HepG2 (cell line): Measurements from ENCODE around the gene NOSTRIN. TPM values are rescaled to one million over a fixed set of nuclear protein-coding genes. Genes with fewer than 3 reads are reported as not detected.
A peak's percentile ranks its signal among the peaks of the same experiment; 100 is the strongest.

Experiments
- ATAC-seq: fragments of 200-7000 bp; cut with Tn5 transposase; 3 replicates; pipeline ENCODE4 v1.9.1; 2020; ENCODE audit warnings: mild to moderate bottlenecking, moderate library complexity
- BruUV-seq: library from RNA; stranded (reverse); fragments of 400-500 nt; replicated peaks from 2 replicates; lab custom pipeline; 2021; lab: Mats Ljungman, UMichigan
- CTCF ChIA-PET: fragments of 300-600 bp; formaldehyde crosslinking; extraction: SDS; loops from one replicate; lab custom pipeline; 2021; ENCODE audit warnings: low total read pairs, inconsistent platforms, low intra/inter-chr PET ratio; lab: Yijun Ruan, JAX
- POLR2A ChIA-PET: fragments of 350-600 bp; sonication (Branson Sonifier 250); formaldehyde crosslinking; loops from one replicate; lab custom pipeline; 2020; ENCODE audit warnings: antibody characterized with exemption, inconsistent platforms; lab: Yijun Ruan, JAX
- DNase-seq: peaks from one replicate; pipeline ENCODE4 v3.0.0-alpha.2; 2015; ENCODE audit warnings: low spot score
- FAIRE-seq: peaks from 3 replicates; lab custom pipeline; 2011; peaks lifted over from hg19 to GRCh38; lab: Jason Lieb, UNC
- H2AFZ ChIP-seq: one replicate; pipeline ENCODE4 v1.6.1; 2011; ENCODE audit warnings: low read length, inconsistent platforms
- H3K27ac ChIP-seq: fragments of 300-600 bp; 3 replicates; pipeline ENCODE4 v1.8.0; 2011; ENCODE audit warnings: mixed run types, mild to moderate bottlenecking, mixed read lengths, low read length, inconsistent platforms; ENCODE audit not compliant: insufficient read depth; ENCODE audit errors: extremely low read length
- H3K27me3 ChIP-seq, 2 experiments: fragments of 200-600 bp in 1 of 2; 2 replicates in 1 of 2; 3 replicates in 1 of 2; pipeline versions ENCODE4 v1.6.0 to v1.8.0; 2011; ENCODE audit warnings: low read length in 2 of 2, mild to moderate bottlenecking in 2 of 2, moderate library complexity in 2 of 2, inconsistent platforms in 1 of 2; ENCODE audit not compliant: insufficient read depth in 2 of 2, control insufficient read depth in 1 of 2
- H3K36me3 ChIP-seq, 2 experiments: fragments of 200-600 bp in 1 of 2; replicated peaks in 1 of 2; 2 replicates in 1 of 2; 3 replicates in 1 of 2; pipeline versions ENCODE4 v1.5.1 to v1.8.0; 2011; ENCODE audit warnings: low read length in 2 of 2, inconsistent platforms in 1 of 2; ENCODE audit not compliant: insufficient read depth in 2 of 2, control insufficient read depth in 1 of 2
- H3K4me1 ChIP-seq: 2 replicates; pipeline ENCODE4 v1.5.1; 2012; ENCODE audit warnings: low read length, inconsistent platforms; ENCODE audit not compliant: insufficient read depth
- H3K4me2 ChIP-seq: 2 replicates; pipeline ENCODE4 v1.6.0; 2011; ENCODE audit warnings: low read depth, low read length, inconsistent platforms
- H3K4me3 ChIP-seq, 3 experiments: fragments of 200-600 bp in 1 of 3; sonication (generic), shearing (Covaris generic) in 1 of 3; replicated peaks in 1 of 3; 2 replicates each; pipeline ENCODE4 v1.5.1; 2011 to 2016; ENCODE audit warnings: low read length in 3 of 3, inconsistent platforms in 2 of 3, low read depth in 2 of 3, mild to moderate bottlenecking in 2 of 3, control low read depth in 1 of 3, mixed read lengths in 1 of 3; ENCODE audit not compliant: insufficient read depth in 1 of 3
- H3K79me2 ChIP-seq: one replicate; pipeline ENCODE4 v1.6.1; 2011; ENCODE audit warnings: low read length, inconsistent platforms; ENCODE audit not compliant: insufficient read depth
- H3K9ac ChIP-seq: 2 replicates; pipeline ENCODE4 v1.6.0; 2011; ENCODE audit warnings: mild to moderate bottlenecking, low read depth, low read length, inconsistent platforms; ENCODE audit not compliant: insufficient read depth
- H3K9me3 ChIP-seq: 2 replicates; pipeline ENCODE4 v1.5.1; 2012; ENCODE audit warnings: mild to moderate bottlenecking, low read length
- H4K20me1 ChIP-seq: 2 replicates; pipeline ENCODE4 v1.6.0; 2011; ENCODE audit warnings: inconsistent platforms, mild to moderate bottlenecking, low read length, moderate library complexity; ENCODE audit not compliant: insufficient read depth
- BHLHE40 ChIP-seq: IDR thresholded peaks from 2 replicates; pipeline ENCODE4 v1.6.1; 2011; ENCODE audit warnings: low read length, improper control_type of control experiment
- MLLT10 ChIP-seq: sonication (generic); formaldehyde crosslinking; IDR thresholded peaks from 2 replicates; pipeline ENCODE4 v1.4.0; 2020; ENCODE audit warnings: missing genetic modification reagents
- NPAS2 ChIP-seq: sonication (generic); formaldehyde crosslinking; IDR thresholded peaks from 2 replicates; pipeline ENCODE4 v1.8.0; 2022; ENCODE audit warnings: mild to moderate bottlenecking, missing genetic modification reagents, borderline replicate concordance
- RAD21 ChIP-seq: fragments of 450-650 bp; formaldehyde crosslinking; IDR thresholded peaks from 2 replicates; pipeline ENCODE4 v1.5.0; 2020; ENCODE audit warnings: mild to moderate bottlenecking
- ZNF263 ChIP-seq: sonication (generic); formaldehyde crosslinking; IDR thresholded peaks from 2 replicates; pipeline ENCODE4 v1.4.0; 2020; ENCODE audit warnings: missing genetic modification reagents
- ZNF264 ChIP-seq: sonication (generic); formaldehyde crosslinking; IDR thresholded peaks from 2 replicates; pipeline ENCODE4 v1.4.0; 2020; ENCODE audit warnings: missing genetic modification reagents
- ZNF468 ChIP-seq: sonication (generic); formaldehyde crosslinking; IDR thresholded peaks from 2 replicates; pipeline ENCODE4 v1.8.0; 2022; ENCODE audit warnings: mild to moderate bottlenecking, moderate library complexity, missing genetic modification reagents
- WGBS: methylation state at CpG from one replicate; pipeline ENCODE4 v1.1.6; 2017; ENCODE audit warnings: low lambda C conversion rate; 5-methylcytosine and 5-hydroxymethylcytosine counted together
- in situ Hi-C: cut with HindIII; loops from 2 replicates; pipeline ENCODE4 v1.10.0; 2017; ENCODE audit warnings: low pct_unique_long_range_greater_than_20kb; ENCODE audit not compliant: extremely low pct_ligation_motif_present
- intact Hi-C: fragments of 100-400 bp; cut with micrococcal nuclease; formaldehyde crosslinking; loops from one replicate; pipeline ENCODE4 v1.10.0; 2022; ENCODE audit not compliant: unreplicated experiment
- polyA plus RNA-seq, 8 experiments: library from polyadenylated mRNA; depleted of rRNA in 3 of 8; stranded (reverse) in 7 of 8; unstranded in 1 of 8; fragments of >200 nt; fragmentation: Illumina TruSeq in 4 of 8; extraction: Trizol in 4 of 8; gene quantifications; 2 replicates each; pipeline versions ENCODE4 v1.2.1 to v1.2.3, GENCODE V29; 2011 to 2016; ENCODE audit warnings: low read depth in 4 of 8, missing spikeins in 1 of 8, mixed read lengths in 1 of 8; ENCODE audit not compliant: insufficient read depth in 1 of 8
- total RNA-seq, 5 experiments: library from RNA; depleted of rRNA; stranded (reverse); fragments of >200 nt; fragmentation: Illumina TruSeq; extraction: Trizol; gene quantifications; 2 replicates each; pipeline ENCODE4 v1.2.3, GENCODE V29; 2016; ENCODE audit warnings: low read depth in 1 of 5
- TF ChIP-seq, protein P1 (sequence below): sonication (generic); formaldehyde crosslinking; IDR thresholded peaks from 2 replicates; pipeline ENCODE4 v1.5.0; 2020; ENCODE audit warnings: mild to moderate bottlenecking, missing genetic modification reagents
- TF ChIP-seq, protein P2 (sequence below): sonication (generic); formaldehyde crosslinking; conservative IDR thresholded peaks from 2 replicates; pipeline ENCODE4 v1.4.0; 2020; ENCODE audit warnings: missing genetic modification reagents
- TF ChIP-seq, protein P3 (sequence below): sonication (generic); formaldehyde crosslinking; IDR thresholded peaks from 2 replicates; pipeline ENCODE4 v1.5.0; 2020; ENCODE audit warnings: mild to moderate bottlenecking, missing genetic modification reagents, borderline replicate concordance
- TF ChIP-seq, protein P4 (sequence below): sonication (generic); formaldehyde crosslinking; IDR thresholded peaks from 2 replicates; pipeline ENCODE4 v1.5.0; 2020; ENCODE audit warnings: missing genetic modification reagents
- TF ChIP-seq, protein P5 (sequence below): sonication (generic); formaldehyde crosslinking; IDR thresholded peaks from 2 replicates; pipeline ENCODE4 v1.8.1; 2023; ENCODE audit warnings: mild to moderate bottlenecking, moderate library complexity, missing genetic modification reagents

The NOSTRIN gene
- total and polyA plus RNA-seq, 2 of the 13 experiments (the other 11 are each of a cell fraction or from before 2014, with no cell fraction given), result 0.22 TPM

DNA sequence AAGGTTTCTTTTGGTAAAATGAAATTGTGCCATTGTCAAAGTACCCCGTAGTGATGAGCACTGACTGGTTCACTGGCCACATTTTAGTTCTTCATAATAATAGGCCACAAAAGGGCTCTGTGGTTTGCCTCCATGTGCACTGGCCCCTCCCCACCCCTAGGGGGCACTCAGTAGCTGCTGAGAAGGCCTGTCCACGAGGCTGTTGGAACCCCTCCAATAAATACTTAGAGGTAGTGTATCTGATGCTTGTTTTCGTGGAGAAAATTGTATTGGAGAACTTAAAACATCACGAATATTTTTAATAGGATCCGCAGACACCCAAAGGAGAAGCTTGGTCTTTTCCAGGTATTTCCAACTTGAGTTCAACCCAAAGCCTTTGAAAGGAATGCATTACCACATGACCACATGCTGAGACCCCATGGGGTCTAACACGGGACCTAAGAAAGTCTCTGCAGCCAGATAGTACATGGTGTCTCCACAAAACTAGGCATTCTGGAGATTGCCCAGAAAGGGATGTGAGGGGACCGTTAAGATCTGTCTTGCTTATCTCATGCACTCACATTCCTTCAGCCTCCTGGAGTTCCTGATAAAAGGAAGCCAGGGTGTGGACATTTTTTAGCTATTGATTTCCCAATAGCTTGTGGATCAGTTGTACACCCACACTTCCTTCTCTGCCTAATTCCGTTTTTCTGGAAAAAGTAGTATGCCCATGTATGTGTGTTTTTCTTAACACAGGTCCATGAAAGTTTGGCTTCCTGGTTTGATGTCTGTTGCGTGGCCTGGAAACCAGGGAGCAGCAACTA is 28.5 kb upstream of the NOSTRIN start:
- DNase-seq (peak; percentile 71), FAIRE-seq (peak; percentile 63), ATAC-seq (peak; percentile 96)
- Histone ChIP-seq H3K27ac (no peak overlapping the region), H3K36me3 (peaks cover 1 to 12% of the 10 kb centered on the region in 2 experiments; a peak in 3 of 5 replicates), H3K4me1 (no peaks in the 10 kb centered on the region), H3K79me2 (no peaks in the 10 kb centered on the region), H4K20me1 (no peaks in the 10 kb centered on the region), H3K27me3 (no peaks in the 10 kb centered on the region), H3K4me3 (no peak overlapping the region), H3K4me2 (no peak overlapping the region), H3K9ac (no peak overlapping the region), H3K9me3 (no peaks in the 10 kb centered on the region), H2AFZ (no peak overlapping the region)
- WGBS, result 62% methylated on average over 9 of the region's 9 CpGs
- POLR2A ChIA-PET, result no interaction called here
- CTCF ChIA-PET, result interaction anchor here (1.3 to 2.5 kb wide), 3 partner anchors 76 to 150 kb away, joined by 4 to 50 read pairs (median 4); no protein-coding TSS in a partner anchor
- BruUV-seq, result no TSS peak
- intact Hi-C loops (loop anchor here (1.0 kb wide), 2 partner anchors 75 to 146 kb away; no protein-coding TSS in a partner anchor), in situ Hi-C loops (no loop called here)
- TF ChIP-seq, protein P1, sequence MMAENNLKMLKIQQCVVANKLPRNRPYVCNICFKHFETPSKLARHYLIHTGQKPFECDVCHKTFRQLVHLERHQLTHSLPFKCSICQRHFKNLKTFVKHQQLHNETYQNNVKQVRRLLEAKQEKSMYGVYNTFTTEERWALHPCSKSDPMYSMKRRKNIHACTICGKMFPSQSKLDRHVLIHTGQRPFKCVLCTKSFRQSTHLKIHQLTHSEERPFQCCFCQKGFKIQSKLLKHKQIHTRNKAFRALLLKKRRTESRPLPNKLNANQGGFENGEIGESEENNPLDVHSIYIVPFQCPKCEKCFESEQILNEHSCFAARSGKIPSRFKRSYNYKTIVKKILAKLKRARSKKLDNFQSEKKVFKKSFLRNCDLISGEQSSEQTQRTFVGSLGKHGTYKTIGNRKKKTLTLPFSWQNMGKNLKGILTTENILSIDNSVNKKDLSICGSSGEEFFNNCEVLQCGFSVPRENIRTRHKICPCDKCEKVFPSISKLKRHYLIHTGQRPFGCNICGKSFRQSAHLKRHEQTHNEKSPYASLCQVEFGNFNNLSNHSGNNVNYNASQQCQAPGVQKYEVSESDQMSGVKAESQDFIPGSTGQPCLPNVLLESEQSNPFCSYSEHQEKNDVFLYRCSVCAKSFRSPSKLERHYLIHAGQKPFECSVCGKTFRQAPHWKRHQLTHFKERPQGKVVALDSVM (CRISPR knock-in tag), result no peak
- TF ChIP-seq BHLHE40 (no peak), ZNF263 (no peak), RAD21 (peak; percentile 76), ZNF468 (CRISPR knock-in tag) (no peak), NPAS2 (CRISPR knock-in tag) (no peak), ZNF264 (CRISPR knock-in tag) (no peak), MLLT10 (CRISPR knock-in tag) (no peak)
- TF ChIP-seq, protein P2, sequence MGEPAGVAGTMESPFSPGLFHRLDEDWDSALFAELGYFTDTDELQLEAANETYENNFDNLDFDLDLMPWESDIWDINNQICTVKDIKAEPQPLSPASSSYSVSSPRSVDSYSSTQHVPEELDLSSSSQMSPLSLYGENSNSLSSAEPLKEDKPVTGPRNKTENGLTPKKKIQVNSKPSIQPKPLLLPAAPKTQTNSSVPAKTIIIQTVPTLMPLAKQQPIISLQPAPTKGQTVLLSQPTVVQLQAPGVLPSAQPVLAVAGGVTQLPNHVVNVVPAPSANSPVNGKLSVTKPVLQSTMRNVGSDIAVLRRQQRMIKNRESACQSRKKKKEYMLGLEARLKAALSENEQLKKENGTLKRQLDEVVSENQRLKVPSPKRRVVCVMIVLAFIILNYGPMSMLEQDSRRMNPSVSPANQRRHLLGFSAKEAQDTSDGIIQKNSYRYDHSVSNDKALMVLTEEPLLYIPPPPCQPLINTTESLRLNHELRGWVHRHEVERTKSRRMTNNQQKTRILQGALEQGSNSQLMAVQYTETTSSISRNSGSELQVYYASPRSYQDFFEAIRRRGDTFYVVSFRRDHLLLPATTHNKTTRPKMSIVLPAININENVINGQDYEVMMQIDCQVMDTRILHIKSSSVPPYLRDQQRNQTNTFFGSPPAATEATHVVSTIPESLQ, result no peak
- TF ChIP-seq, protein P3, sequence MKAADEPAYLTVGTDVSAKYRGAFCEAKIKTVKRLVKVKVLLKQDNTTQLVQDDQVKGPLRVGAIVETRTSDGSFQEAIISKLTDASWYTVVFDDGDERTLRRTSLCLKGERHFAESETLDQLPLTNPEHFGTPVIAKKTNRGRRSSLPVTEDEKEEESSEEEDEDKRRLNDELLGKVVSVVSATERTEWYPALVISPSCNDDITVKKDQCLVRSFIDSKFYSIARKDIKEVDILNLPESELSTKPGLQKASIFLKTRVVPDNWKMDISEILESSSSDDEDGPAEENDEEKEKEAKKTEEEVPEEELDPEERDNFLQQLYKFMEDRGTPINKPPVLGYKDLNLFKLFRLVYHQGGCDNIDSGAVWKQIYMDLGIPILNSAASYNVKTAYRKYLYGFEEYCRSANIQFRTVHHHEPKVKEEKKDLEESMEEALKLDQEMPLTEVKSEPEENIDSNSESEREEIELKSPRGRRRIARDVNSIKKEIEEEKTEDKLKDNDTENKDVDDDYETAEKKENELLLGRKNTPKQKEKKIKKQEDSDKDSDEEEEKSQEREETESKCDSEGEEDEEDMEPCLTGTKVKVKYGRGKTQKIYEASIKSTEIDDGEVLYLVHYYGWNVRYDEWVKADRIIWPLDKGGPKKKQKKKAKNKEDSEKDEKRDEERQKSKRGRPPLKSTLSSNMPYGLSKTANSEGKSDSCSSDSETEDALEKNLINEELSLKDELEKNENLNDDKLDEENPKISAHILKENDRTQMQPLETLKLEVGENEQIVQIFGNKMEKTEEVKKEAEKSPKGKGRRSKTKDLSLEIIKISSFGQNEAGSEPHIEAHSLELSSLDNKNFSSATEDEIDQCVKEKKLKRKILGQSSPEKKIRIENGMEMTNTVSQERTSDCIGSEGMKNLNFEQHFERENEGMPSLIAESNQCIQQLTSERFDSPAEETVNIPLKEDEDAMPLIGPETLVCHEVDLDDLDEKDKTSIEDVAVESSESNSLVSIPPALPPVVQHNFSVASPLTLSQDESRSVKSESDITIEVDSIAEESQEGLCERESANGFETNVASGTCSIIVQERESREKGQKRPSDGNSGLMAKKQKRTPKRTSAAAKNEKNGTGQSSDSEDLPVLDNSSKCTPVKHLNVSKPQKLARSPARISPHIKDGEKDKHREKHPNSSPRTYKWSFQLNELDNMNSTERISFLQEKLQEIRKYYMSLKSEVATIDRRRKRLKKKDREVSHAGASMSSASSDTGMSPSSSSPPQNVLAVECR (CRISPR knock-in tag), result no peak
- TF ChIP-seq, protein P4, sequence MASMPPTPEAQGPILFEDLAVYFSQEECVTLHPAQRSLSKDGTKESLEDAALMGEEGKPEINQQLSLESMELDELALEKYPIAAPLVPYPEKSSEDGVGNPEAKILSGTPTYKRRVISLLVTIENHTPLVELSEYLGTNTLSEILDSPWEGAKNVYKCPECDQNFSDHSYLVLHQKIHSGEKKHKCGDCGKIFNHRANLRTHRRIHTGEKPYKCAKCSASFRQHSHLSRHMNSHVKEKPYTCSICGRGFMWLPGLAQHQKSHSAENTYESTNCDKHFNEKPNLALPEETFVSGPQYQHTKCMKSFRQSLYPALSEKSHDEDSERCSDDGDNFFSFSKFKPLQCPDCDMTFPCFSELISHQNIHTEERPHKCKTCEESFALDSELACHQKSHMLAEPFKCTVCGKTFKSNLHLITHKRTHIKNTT (CRISPR knock-in tag), result no peak
- TF ChIP-seq, protein P5, sequence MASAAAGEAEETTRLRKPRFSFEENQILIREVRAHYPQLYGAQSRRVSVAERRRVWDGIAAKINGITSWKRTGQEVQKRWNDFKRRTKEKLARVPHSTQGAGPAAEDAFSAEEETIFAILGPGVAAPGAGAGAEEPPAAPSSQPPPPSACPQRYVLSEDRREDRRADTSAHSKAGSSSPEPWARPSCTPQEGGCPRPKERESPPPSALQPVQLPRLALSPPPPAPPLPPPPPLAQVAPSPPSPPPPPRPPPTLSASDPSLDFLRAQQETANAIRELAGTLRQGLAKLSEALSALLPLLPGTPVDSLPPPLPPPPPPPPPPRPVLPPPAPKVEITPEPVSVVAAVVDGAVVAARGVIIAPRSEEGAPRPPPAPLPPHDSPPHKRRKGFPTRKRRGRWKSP, result no peak
